ENCODE results near the gene C1QTNF6. TPM values are rescaled to one million over a fixed set of nuclear protein-coding genes. Genes with fewer than 3 reads are reported as not detected.

Gene C1QTNF6
- total and polyA plus RNA-seq, 12 donors = 2.2 to 45.7 (median 7.1) TPM

DNA sequence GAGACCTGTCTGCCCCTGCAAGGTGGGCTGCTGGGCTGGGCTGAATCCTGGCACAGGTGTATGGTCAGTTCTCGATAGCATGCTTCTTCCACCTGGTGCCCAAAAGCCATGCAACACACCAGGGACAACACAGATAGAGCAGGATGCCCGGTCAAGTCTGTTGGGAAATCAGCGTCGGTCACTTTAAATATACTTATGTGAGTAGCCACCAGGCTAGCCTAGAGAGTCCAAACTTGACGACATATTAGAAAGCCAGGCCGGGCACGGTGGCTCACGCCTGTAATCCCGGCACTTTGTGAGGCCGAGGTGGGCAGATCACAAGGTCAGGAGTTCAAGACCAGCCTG is 8.9 kb downstream of the C1QTNF6 start:
- H3K27me3 ChIP-seq = no peaks in the 10 kb centered on the region
- peak in 3 of 7 donors; percentile 71 to 79 (median 78) for DNase-seq
- H3K4me1 ChIP-seq (replicated peaks in 1 of 2) = peaks cover 38 to 59% of the 10 kb centered on the region in 2 donors
- H3K4me3 ChIP-seq = no peak overlapping the region
- no peaks in the 10 kb centered on the region for H3K36me3 ChIP-seq (replicated peaks in 1 of 2)
- peak overlapping the region in 4 of 5 donors; percentile 88 to 94 (median 90) for H3K27ac ChIP-seq
- TF ChIP-seq, protein P1, sequence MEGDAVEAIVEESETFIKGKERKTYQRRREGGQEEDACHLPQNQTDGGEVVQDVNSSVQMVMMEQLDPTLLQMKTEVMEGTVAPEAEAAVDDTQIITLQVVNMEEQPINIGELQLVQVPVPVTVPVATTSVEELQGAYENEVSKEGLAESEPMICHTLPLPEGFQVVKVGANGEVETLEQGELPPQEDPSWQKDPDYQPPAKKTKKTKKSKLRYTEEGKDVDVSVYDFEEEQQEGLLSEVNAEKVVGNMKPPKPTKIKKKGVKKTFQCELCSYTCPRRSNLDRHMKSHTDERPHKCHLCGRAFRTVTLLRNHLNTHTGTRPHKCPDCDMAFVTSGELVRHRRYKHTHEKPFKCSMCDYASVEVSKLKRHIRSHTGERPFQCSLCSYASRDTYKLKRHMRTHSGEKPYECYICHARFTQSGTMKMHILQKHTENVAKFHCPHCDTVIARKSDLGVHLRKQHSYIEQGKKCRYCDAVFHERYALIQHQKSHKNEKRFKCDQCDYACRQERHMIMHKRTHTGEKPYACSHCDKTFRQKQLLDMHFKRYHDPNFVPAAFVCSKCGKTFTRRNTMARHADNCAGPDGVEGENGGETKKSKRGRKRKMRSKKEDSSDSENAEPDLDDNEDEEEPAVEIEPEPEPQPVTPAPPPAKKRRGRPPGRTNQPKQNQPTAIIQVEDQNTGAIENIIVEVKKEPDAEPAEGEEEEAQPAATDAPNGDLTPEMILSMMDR (IDR thresholded peaks at IDR 0.05) = peak in 2 of 6 experiments; percentile 8 to 11
- no peak for TF ChIP-seq POLR2A (IDR thresholded peaks at IDR 0.05)
- no peaks in the 10 kb centered on the region for H3K9me3 ChIP-seq (replicated peaks in 1 of 3)
- 18 to 66% (median 47%) methylated on average over 5 to 10 of the region's 10 CpGs for WGBS, 4 donors
- intact Hi-C loops (cut with DNase I) = no loop called here

DNA sequence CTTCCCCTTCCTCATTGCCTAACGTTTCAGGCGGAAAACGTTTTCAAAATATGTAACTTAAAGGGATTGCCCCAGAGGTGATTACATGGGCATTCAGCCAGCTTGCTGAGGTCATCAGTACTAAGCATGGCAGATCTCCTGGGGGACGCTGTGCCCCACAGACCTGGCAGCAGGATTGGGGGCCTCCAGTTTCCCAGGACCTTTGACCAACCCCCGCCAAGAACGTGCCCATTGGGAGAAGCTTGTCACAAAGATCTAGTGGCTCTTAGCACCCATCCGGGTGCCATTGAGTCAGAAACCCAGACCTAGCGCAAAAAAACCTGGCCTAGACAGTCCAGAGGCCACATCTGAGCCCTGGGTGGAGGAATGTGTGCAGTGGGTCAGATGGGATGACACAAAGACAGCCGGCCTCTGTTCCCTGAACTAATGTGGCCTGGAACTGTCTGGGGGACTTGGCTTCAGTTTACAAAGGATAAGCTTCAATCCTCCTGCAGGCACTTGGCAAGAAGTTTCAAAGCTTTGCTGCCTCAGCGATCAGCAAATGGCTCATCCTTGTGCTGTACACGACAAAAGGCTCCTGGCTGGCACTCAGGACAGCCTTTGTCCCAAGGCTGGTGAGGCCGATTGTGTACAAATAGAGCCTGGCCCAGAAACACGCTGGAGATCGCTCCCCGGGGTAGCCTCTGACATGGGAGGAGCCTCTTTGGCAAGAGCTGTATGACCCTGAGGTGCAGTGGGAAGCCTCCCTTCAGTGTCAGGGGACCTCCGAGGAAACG is 9.5 kb downstream of the C1QTNF6 start:
- intact Hi-C loops (cut with DNase I) = no loop called here
- Histone ChIP-seq H3K27ac (peak overlapping the region; percentile 44 to 94 (median 89)), H3K36me3 (replicated peaks in 1 of 2) (no peaks in the 10 kb centered on the region), H3K27me3 (no peaks in the 10 kb centered on the region), H3K4me3 (no peak overlapping the region), H3K4me1 (replicated peaks in 1 of 2) (peaks cover 41 to 60% of the 10 kb centered on the region in 2 donors), H3K9me3 (replicated peaks in 1 of 3) (no peaks in the 10 kb centered on the region)
- DNase-seq = peak; percentile 83 to 97 (median 94)
- WGBS, 4 donors = 16 to 21% (median 18%) methylated on average over 6 to 17 of the region's 17 CpGs
- TF ChIP-seq POLR2A (IDR thresholded peaks at IDR 0.05) = peak in 1 of 2 donors; percentile 76
- TF ChIP-seq, protein P1 (IDR thresholded peaks at IDR 0.05) = peak in 1 of 6 experiments; percentile 5

DNA sequence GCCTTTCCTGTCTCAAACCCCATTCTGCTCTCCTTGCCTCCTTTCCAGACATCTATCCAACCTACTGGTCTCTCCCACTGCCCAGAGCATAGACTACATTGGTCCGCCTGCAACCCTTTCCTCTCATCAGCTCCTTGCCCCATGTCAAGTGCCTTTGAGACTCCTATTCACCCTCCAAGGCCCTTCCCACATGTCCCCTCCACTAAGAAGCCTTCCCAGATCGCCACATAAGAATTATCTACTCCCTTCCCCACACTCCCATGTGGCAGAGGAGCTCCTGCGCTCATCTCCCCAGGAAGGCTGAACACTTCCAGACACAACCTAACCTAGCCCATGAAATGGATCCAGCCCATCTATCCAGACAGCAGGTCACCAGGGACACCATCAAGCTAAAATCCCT is 10.3 kb downstream of the C1QTNF6 start:
- H3K4me1 ChIP-seq (replicated peaks in 1 of 2) = peaks cover 41 to 66% of the 10 kb centered on the region in 2 donors
- no peaks in the 10 kb centered on the region for H3K27me3 ChIP-seq
- TF ChIP-seq, protein P1 (IDR thresholded peaks at IDR 0.05) = no peak
- TF ChIP-seq POLR2A (IDR thresholded peaks at IDR 0.05) = no peak
- peak overlapping the region; percentile 44 to 94 (median 89) for H3K27ac ChIP-seq
- no peak for DNase-seq
- 91 to 94% (median 93%) methylated on average over 3 of the region's 3 CpGs for WGBS, 4 donors
- no peak overlapping the region for H3K4me3 ChIP-seq
- intact Hi-C loops (cut with DNase I) = no loop called here
- H3K36me3 ChIP-seq (replicated peaks in 1 of 2) = no peaks in the 10 kb centered on the region
- H3K9me3 ChIP-seq (replicated peaks in 1 of 3) = no peaks in the 10 kb centered on the region

DNA sequence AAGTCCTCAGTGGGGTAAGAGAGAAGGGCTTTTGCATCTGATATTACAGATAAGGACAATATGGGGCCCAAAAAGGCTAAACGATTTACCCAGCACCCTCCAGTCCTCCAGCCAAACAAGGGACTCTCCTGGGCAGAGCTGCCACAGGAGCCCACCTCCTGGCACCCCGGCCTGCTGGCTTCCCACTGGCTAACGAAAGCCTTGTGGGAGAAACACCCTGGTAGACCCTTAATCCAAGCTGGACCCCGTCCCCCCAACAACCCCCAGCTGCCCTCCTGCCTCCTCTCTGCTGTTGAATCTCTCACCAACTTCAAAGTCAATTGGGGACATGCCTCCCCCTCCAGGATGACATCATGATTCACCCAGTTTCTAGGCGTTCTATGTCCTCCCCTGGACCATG is 10.8 kb downstream of the C1QTNF6 start:
- 63 to 82% (median 79%) methylated on average over 4 to 5 of the region's 5 CpGs for WGBS, 4 donors
- H3K27ac ChIP-seq = peak overlapping the region; percentile 44 to 94 (median 89)
- intact Hi-C loops (cut with DNase I) = no loop called here
- no peaks in the 10 kb centered on the region for H3K36me3 ChIP-seq (replicated peaks in 1 of 2)
- H3K27me3 ChIP-seq = no peaks in the 10 kb centered on the region
- H3K9me3 ChIP-seq (replicated peaks in 1 of 3) = no peaks in the 10 kb centered on the region
- peaks cover 41 to 66% of the 10 kb centered on the region in 2 donors for H3K4me1 ChIP-seq (replicated peaks in 1 of 2)
- H3K4me3 ChIP-seq = no peak overlapping the region
- peak in 1 of 7 donors; percentile 20 for DNase-seq
- TF ChIP-seq POLR2A (IDR thresholded peaks at IDR 0.05) = no peak
- TF ChIP-seq, protein P1 (IDR thresholded peaks at IDR 0.05) = no peak

All from adrenal gland (tissue), 12 donors.